SU-DHL-6 (cell line): ENCODE data around the gene MRPL33.

ENCODE experiments used
- H2AFZ ChIP-seq: fragments of 200-600 bp; sonication (generic); 2 replicates; pipeline ENCODE4 v1.6.1; 2014; ENCODE audit warnings: low read depth, mild to moderate bottlenecking, moderate library complexity, mixed read lengths, antibody characterized with exemption, low read length; ENCODE audit not compliant: severe bottlenecking
- H3F3A ChIP-seq: fragments of 200-600 bp; shearing (Covaris generic); 2 replicates; pipeline ENCODE4 v1.6.0; 2016; ENCODE audit warnings: antibody characterized with exemption, mild to moderate bottlenecking; ENCODE audit not compliant: insufficient read depth
- H3K27ac ChIP-seq: fragments of 200-600 bp; sonication (generic); 2 replicates; pipeline ENCODE4 v1.5.1; 2016; ENCODE audit warnings: low read depth, mild to moderate bottlenecking, low read length, moderate library complexity, mixed read lengths
- H3K27me3 ChIP-seq: fragments of 200-600 bp; sonication (generic), shearing (Covaris generic); 2 replicates; pipeline ENCODE4 v1.6.0; 2014; ENCODE audit warnings: mild to moderate bottlenecking, low read length
- H3K36me3 ChIP-seq: fragments of 200-600 bp; sonication (generic); 2 replicates; pipeline ENCODE4 v1.6.1; 2014; ENCODE audit warnings: mild to moderate bottlenecking, low read length, mixed read lengths
- H3K4me2 ChIP-seq: fragments of 300-600, 200-600 bp; shearing (Covaris generic), sonication (generic); 2 replicates; pipeline ENCODE4 v1.6.0; 2014; ENCODE audit warnings: low read length, low read depth, mild to moderate bottlenecking; ENCODE audit not compliant: poor library complexity, severe bottlenecking
- H3K4me3 ChIP-seq: fragments of 200-600 bp; sonication (generic); 2 replicates; pipeline ENCODE4 v1.5.1; 2014; ENCODE audit warnings: antibody characterized with exemption, low read length, mild to moderate bottlenecking, mixed read lengths; ENCODE audit not compliant: insufficient read depth, poor library complexity, severe bottlenecking
- H3K79me2 ChIP-seq: fragments of 200-600 bp; sonication (generic); 2 replicates; pipeline ENCODE4 v1.6.1; 2014; ENCODE audit warnings: mild to moderate bottlenecking, low read length, moderate library complexity; ENCODE audit not compliant: insufficient read depth
- H3K9ac ChIP-seq: fragments of 200-600 bp; sonication (generic); 2 replicates; pipeline ENCODE4 v1.7.0; 2014; ENCODE audit warnings: mild to moderate bottlenecking, low read length
- H3K9me2 ChIP-seq: fragments of 200-600 bp; sonication (generic); replicated peaks from 2 replicates; pipeline ENCODE4 v1.6.1; 2014; ENCODE audit warnings: low read length; ENCODE audit not compliant: insufficient read depth
- H3K9me3 ChIP-seq: fragments of 200-600 bp; sonication (generic); 2 replicates; pipeline ENCODE4 v1.6.1; 2014; ENCODE audit warnings: low read length, mixed read lengths; ENCODE audit not compliant: insufficient read depth
- H4K20me1 ChIP-seq: fragments of 200-600 bp; sonication (generic); 2 replicates; pipeline ENCODE4 v1.6.1; 2014; ENCODE audit warnings: low read depth, mild to moderate bottlenecking, antibody characterized with exemption, low read length, moderate library complexity, mixed read lengths
- EZH2phosphoT487 ChIP-seq: fragments of 200-600 bp; sonication (generic), shearing (Covaris generic); conservative IDR thresholded peaks from 2 replicates; pipeline ENCODE4 v1.6.1; 2018; ENCODE audit warnings: mild to moderate bottlenecking, antibody characterized with exemption, low read length, moderate library complexity, mixed read lengths
- TF ChIP-seq, protein P1 (sequence below): fragments of 200-600 bp; sonication (generic); IDR thresholded peaks from one replicate; pipeline ENCODE4 v1.5.1; 2017; ENCODE audit warnings: antibody characterized with exemption, mild to moderate bottlenecking, low read length, moderate library complexity; ENCODE audit not compliant: insufficient read depth, poor library complexity, severe bottlenecking

Gene MRPL33

GRCh38 chr2:27737676-27738348, 33.7 kb upstream of the MRPL33 start:
- Histone ChIP-seq H3K27ac (no peak overlapping the region), H4K20me1 (no peaks in the 10 kb centered on the region), H3K9me2 (no peaks in the 10 kb centered on the region), H3K9ac (no peak overlapping the region), H2AFZ (no peak overlapping the region), H3K79me2 (no peaks in the 10 kb centered on the region), H3K36me3 (no peaks in the 10 kb centered on the region), H3K4me2 (no peak overlapping the region), H3K9me3 (no peaks in the 10 kb centered on the region), H3K4me3 (no peak overlapping the region), H3F3A (no peaks in the 10 kb centered on the region), H3K27me3 (no peaks in the 10 kb centered on the region)
- TF ChIP-seq, protein P1, sequence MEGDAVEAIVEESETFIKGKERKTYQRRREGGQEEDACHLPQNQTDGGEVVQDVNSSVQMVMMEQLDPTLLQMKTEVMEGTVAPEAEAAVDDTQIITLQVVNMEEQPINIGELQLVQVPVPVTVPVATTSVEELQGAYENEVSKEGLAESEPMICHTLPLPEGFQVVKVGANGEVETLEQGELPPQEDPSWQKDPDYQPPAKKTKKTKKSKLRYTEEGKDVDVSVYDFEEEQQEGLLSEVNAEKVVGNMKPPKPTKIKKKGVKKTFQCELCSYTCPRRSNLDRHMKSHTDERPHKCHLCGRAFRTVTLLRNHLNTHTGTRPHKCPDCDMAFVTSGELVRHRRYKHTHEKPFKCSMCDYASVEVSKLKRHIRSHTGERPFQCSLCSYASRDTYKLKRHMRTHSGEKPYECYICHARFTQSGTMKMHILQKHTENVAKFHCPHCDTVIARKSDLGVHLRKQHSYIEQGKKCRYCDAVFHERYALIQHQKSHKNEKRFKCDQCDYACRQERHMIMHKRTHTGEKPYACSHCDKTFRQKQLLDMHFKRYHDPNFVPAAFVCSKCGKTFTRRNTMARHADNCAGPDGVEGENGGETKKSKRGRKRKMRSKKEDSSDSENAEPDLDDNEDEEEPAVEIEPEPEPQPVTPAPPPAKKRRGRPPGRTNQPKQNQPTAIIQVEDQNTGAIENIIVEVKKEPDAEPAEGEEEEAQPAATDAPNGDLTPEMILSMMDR: no peak
- TF ChIP-seq EZH2phosphoT487: no peak

DNA sequence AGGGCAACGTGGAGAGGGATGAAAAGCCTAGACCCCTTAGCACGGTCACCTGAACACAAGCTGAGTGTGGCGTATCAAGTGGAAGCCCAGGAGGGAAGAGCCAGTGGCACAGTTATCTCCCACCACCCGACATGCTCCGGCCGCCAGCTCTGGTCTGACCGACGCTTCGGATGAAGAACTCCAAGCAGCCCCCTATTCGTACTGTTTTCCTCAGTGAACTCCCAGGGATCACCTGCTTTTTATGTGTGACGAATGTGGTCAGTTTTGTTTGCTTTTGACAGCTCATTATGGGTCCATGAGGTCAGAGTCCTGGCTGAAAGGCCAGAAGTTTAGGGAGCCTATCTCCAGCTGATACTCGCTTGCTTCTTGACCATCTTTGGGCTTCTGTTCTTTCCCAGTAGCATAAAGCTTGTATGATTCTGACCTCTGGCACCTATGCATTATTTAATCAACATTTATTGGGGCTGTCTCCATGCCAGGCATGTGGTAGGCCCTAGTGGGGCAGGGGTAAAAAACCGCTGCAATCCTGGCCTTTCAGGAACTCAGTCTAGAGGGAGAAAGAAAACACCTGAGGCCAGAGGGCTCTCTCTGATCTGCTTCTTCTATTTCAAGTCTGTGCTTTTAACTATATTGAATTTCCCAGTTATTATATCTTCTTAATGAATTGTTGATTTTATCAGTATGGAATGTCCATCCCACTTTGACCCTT, 33.0 kb upstream of the MRPL33 start:
- Histone ChIP-seq H3K9me3 (no peaks in the 10 kb centered on the region), H3F3A (no peaks in the 10 kb centered on the region), H3K36me3 (no peaks in the 10 kb centered on the region), H3K4me3 (no peak overlapping the region), H4K20me1 (no peaks in the 10 kb centered on the region), H3K27me3 (no peaks in the 10 kb centered on the region), H3K79me2 (no peaks in the 10 kb centered on the region), H3K9ac (no peak overlapping the region), H3K9me2 (no peaks in the 10 kb centered on the region), H3K27ac (no peak overlapping the region), H3K4me2 (no peak overlapping the region), H2AFZ (no peak overlapping the region)
- no peak for TF ChIP-seq EZH2phosphoT487
- TF ChIP-seq, protein P1: no peak

DNA sequence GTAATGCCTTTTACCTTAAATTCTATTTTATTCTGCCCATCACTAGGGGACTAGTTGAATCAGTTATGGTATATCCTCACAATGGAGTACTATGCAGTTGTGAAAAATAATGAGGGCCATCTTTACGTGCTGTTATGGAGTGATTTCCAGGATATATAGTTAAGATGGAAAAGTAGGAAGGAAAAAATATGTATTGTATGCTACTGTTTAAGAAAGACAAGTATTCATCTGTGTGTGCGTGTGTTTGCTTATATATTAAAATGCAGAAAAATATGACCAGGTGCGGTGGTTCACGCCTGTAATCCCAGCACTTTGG, 32.5 kb upstream of the MRPL33 start:
- TF ChIP-seq EZH2phosphoT487: no peak
- TF ChIP-seq, protein P1: no peak
- no peaks in the 10 kb centered on the region for H3F3A ChIP-seq
- H3K9ac ChIP-seq: no peak overlapping the region

More for the DNA sequence above, 32.5 kb upstream of the MRPL33 start:
- Histone ChIP-seq H3K27me3 (no peaks in the 10 kb centered on the region), H3K9me2 (no peaks in the 10 kb centered on the region), H4K20me1 (no peaks in the 10 kb centered on the region), H3K9me3 (no peaks in the 10 kb centered on the region), H3K79me2 (no peaks in the 10 kb centered on the region), H2AFZ (no peak overlapping the region), H3K36me3 (no peaks in the 10 kb centered on the region), H3K27ac (no peak overlapping the region), H3K4me2 (no peak overlapping the region), H3K4me3 (no peak overlapping the region)
